BJ (cell line): ENCODE data around the gene SHISA3. TPM values are rescaled to one million over a fixed set of nuclear protein-coding genes. Genes with fewer than 3 reads are reported as not detected.

Experiments
- CTCF ChIA-PET: fragments of 350-600 bp; formaldehyde crosslinking; extraction: SDS; loops from one replicate; lab custom pipeline; 2021; ENCODE audit warnings: antibody characterized with exemption, inconsistent platforms; lab: Yijun Ruan, JAX
- POLR2A ChIA-PET: fragments of 300-600 bp; sonication (Branson Sonifier 250); formaldehyde crosslinking; extraction: SDS; loops from one replicate; lab custom pipeline; 2021; ENCODE audit warnings: antibody characterized with exemption; lab: Charles Lee
- DNase-seq: peaks from one replicate; pipeline ENCODE4 v3.0.0-alpha.2; 2011; ENCODE audit warnings: low read depth
- H3K27me3 ChIP-seq: 2 replicates; pipeline ENCODE4 v1.6.0; 2011; ENCODE audit warnings: low read length; ENCODE audit not compliant: control insufficient read depth, insufficient read depth
- H3K36me3 ChIP-seq: 2 replicates; pipeline ENCODE4 v1.5.1; 2011; ENCODE audit warnings: low read length; ENCODE audit not compliant: control insufficient read depth, insufficient read depth
- H3K4me3 ChIP-seq: 2 replicates; pipeline ENCODE4 v1.5.1; 2011; ENCODE audit warnings: low read depth, mild to moderate bottlenecking, control low read depth, low read length
- polyA plus RNA-seq: library from polyadenylated mRNA; depleted of rRNA; stranded (reverse); fragments of >200 nt; gene quantifications from 2 replicates; pipeline ENCODE4 v1.2.3, GENCODE V29; 2011
- TF ChIP-seq, protein P1 (sequence below): IDR thresholded peaks from 2 replicates; pipeline ENCODE4 v1.5.1; 2011; ENCODE audit warnings: low read depth, mild to moderate bottlenecking, control low read depth, inconsistent platforms, low read length, moderate library complexity; ENCODE audit not compliant: insufficient read depth

The SHISA3 gene
- polyA plus RNA-seq, 1 experiment = 0.07 TPM

GRCh38 chr4:42357325-42357724 is 40.0 kb upstream of the SHISA3 start:
- no peak for DNase-seq
- Histone ChIP-seq H3K36me3 (no peaks in the 10 kb centered on the region), H3K27me3 (no peaks in the 10 kb centered on the region), H3K4me3 (no peak overlapping the region)
- ChIA-PET POLR2A (no interaction called here), CTCF (no interaction called here)
- TF ChIP-seq, protein P1, sequence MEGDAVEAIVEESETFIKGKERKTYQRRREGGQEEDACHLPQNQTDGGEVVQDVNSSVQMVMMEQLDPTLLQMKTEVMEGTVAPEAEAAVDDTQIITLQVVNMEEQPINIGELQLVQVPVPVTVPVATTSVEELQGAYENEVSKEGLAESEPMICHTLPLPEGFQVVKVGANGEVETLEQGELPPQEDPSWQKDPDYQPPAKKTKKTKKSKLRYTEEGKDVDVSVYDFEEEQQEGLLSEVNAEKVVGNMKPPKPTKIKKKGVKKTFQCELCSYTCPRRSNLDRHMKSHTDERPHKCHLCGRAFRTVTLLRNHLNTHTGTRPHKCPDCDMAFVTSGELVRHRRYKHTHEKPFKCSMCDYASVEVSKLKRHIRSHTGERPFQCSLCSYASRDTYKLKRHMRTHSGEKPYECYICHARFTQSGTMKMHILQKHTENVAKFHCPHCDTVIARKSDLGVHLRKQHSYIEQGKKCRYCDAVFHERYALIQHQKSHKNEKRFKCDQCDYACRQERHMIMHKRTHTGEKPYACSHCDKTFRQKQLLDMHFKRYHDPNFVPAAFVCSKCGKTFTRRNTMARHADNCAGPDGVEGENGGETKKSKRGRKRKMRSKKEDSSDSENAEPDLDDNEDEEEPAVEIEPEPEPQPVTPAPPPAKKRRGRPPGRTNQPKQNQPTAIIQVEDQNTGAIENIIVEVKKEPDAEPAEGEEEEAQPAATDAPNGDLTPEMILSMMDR = no peak

- Histone ChIP-seq H3K36me3 (no peaks in the 10 kb centered on the region), H3K4me3 (no peak overlapping the region), H3K27me3 (no peaks in the 10 kb centered on the region)
- CTCF ChIA-PET = no interaction called here
- TF ChIP-seq, protein P1 = no peak
- POLR2A ChIA-PET = no interaction called here
- no peak for DNase-seq
Observed at GRCh38 chr4:42359711-42360110, 37.6 kb upstream of the SHISA3 start.

- POLR2A ChIA-PET = no interaction called here
Observed at GRCh38 chr4:42360256-42360669, 37.0 kb upstream of the SHISA3 start.

DNA sequence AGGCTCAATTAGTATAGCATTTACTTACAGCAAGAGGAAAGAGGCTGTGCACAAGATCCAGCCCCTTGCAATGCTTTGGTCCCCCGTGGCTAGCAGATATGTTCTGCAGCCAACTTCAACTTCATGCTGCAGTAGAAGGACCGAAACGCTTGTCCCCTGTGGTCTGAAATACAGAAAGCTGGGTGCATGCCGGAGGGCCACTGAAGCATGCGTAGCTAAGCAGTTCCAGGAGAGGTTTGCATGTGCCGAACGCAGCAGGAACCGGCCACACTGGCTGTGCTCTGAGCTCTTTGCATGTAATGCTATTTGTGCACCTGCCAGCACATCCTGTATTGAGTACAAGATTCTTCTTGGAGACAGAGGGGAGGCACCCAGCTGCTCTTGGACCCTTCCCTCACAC is 35.8 kb upstream of the SHISA3 start:
- ChIA-PET CTCF (interaction anchor here (0.8 kb wide), 1 partner anchor 9 kb away, joined by 3 read pairs; no protein-coding TSS in a partner anchor), POLR2A (no interaction called here)
- H3K27me3 ChIP-seq = no peaks in the 10 kb centered on the region
- no peak overlapping the region for H3K4me3 ChIP-seq
- TF ChIP-seq, protein P1 = no peak
- no peaks in the 10 kb centered on the region for H3K36me3 ChIP-seq
- DNase-seq = no peak

More at GRCh38 chr4:42360256-42360669, 37.0 kb upstream of the SHISA3 start:
- H3K27me3 ChIP-seq = no peaks in the 10 kb centered on the region
- no peaks in the 10 kb centered on the region for H3K36me3 ChIP-seq
- CTCF ChIA-PET = no interaction called here
- TF ChIP-seq, protein P1 = no peak
- H3K4me3 ChIP-seq = no peak overlapping the region
- DNase-seq = no peak

- H3K36me3 ChIP-seq = no peaks in the 10 kb centered on the region
- POLR2A ChIA-PET = no interaction called here
- TF ChIP-seq, protein P1 = no peak
- H3K27me3 ChIP-seq = no peaks in the 10 kb centered on the region
- no peak for DNase-seq
- H3K4me3 ChIP-seq = no peak overlapping the region
- CTCF ChIA-PET = no interaction called here
Observed at GRCh38 chr4:42362591-42362990, 34.7 kb upstream of the SHISA3 start.
